Measurements from ENCODE around the gene HNRNPA3. TPM values are rescaled to one million over a fixed set of nuclear protein-coding genes. Genes with fewer than 3 reads are reported as not detected.

Gene HNRNPA3
- total RNA-seq, 4 donors from 2014 or later, result 56.4 to 256 (median 107) TPM

- Histone ChIP-seq H3K27me3 (no peaks in the 10 kb centered on the region), H3K4me1 (peaks cover 25 to 30% of the 10 kb centered on the region in 2 donors), H3K4me3 (peak overlapping the region in 1 of 2 donors; percentile 2), H3K9me3 (no peaks in the 10 kb centered on the region), H3K27ac (peak overlapping the region; percentile 58 to 64), H3K36me3 (no peaks in the 10 kb centered on the region)
- intact Hi-C loops (cut with DNase I; ENCODE audit: low total_unique reads), result no loop called here
- no peak for DNase-seq
- TF ChIP-seq CTCF (IDR thresholded peaks at IDR 0.05) (no peak), POLR2A (IDR thresholded peaks at IDR 0.05) (no peak)
Observed at GRCh38 chr2:177251165-177251542, 38.6 kb downstream of the HNRNPA3 start.

- Histone ChIP-seq H3K36me3 (no peaks in the 10 kb centered on the region), H3K27ac (peak overlapping the region; percentile 58 to 64), H3K9me3 (no peaks in the 10 kb centered on the region), H3K4me3 (no peak overlapping the region), H3K27me3 (no peaks in the 10 kb centered on the region), H3K4me1 (peaks cover 25 to 39% of the 10 kb centered on the region in 2 donors)
- TF ChIP-seq POLR2A (IDR thresholded peaks at IDR 0.05) (no peak), CTCF (IDR thresholded peaks at IDR 0.05) (no peak)
- intact Hi-C loops (cut with DNase I; ENCODE audit: low total_unique reads), result no loop called here
- DNase-seq, result no peak
Observed at GRCh38 chr2:177252808-177253531, 40.4 kb downstream of the HNRNPA3 start.

- Histone ChIP-seq H3K4me1 (peaks cover 25 to 34% of the 10 kb centered on the region in 2 donors), H3K9me3 (no peaks in the 10 kb centered on the region), H3K4me3 (no peak overlapping the region), H3K27ac (no peak overlapping the region), H3K27me3 (no peaks in the 10 kb centered on the region), H3K36me3 (no peaks in the 10 kb centered on the region)
- intact Hi-C loops (cut with DNase I; ENCODE audit: low total_unique reads), result no loop called here
- TF ChIP-seq POLR2A (IDR thresholded peaks at IDR 0.05) (no peak), CTCF (IDR thresholded peaks at IDR 0.05) (no peak)
- DNase-seq, result no peak
Observed at GRCh38 chr2:177253704-177254103, 41.1 kb downstream of the HNRNPA3 start.

GRCh38 chr2:177254433-177255226, 42.0 kb downstream of the HNRNPA3 start:
- peaks cover 25 to 33% of the 10 kb centered on the region in 2 donors for H3K4me1 ChIP-seq
- H3K27ac ChIP-seq, result peak overlapping the region; percentile 24 to 29
- intact Hi-C loops (cut with DNase I; ENCODE audit: low total_unique reads), result no loop called here

More at GRCh38 chr2:177254433-177255226, 42.0 kb downstream of the HNRNPA3 start:
- no peaks in the 10 kb centered on the region for H3K27me3 ChIP-seq
- H3K4me3 ChIP-seq, result no peak overlapping the region
- no peak for DNase-seq
- TF ChIP-seq POLR2A (IDR thresholded peaks at IDR 0.05) (no peak), CTCF (IDR thresholded peaks at IDR 0.05) (no peak)
- H3K36me3 ChIP-seq, result no peaks in the 10 kb centered on the region
- H3K9me3 ChIP-seq, result no peaks in the 10 kb centered on the region

Measured in uterus (tissue), 4 donors.